HG02623 (cell line): ENCODE results near the gene STK25.
"Not testable (repeated sequence)": the region's sequence is repeated elsewhere in the genome, so short reads cannot be mapped to it uniquely, and the experiment has no call there.

Experiments
- ATAC-seq: cut with Tn5 transposase; IDR thresholded peaks from one replicate; pipeline ENCODE4 v1.9.1; 2021; ENCODE audit warnings: moderate library complexity; ENCODE audit not compliant: unreplicated experiment

The STK25 gene

GRCh38 chr2:241468476-241468781 lies 40.0 kb downstream of the STK25 start:
- no peak for ATAC-seq

- ATAC-seq: no peak
Measured at GRCh38 chr2:241467777-241468475, 40.5 kb downstream of the STK25 start.

DNA sequence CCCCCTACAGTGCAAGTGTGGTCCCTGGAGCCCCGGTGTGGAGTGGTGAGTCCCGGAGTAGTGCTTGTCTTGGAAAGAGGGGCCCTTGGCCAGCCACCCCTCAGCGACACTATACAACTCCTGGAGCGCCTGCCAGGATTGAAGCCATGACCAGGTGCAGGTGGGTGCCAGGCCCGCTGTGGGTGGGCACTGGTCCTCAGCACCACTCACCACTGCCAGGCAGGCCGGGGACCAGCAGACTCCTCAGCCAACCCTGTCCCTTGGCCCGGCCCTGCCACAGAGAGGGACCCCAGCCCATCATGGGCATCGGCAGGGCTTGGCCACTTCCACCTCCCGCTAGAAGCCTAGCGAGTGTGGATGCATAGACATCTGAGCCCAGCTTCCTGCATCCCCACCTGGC lies 42.2 kb downstream of the STK25 start:
- ATAC-seq: no peak

- no peak for ATAC-seq
Measured at GRCh38 chr2:241465543-241465942, 42.8 kb downstream of the STK25 start.

GRCh38 chr2:241463276-241464135 lies 44.9 kb downstream of the STK25 start:
- no peak for ATAC-seq

DNA sequence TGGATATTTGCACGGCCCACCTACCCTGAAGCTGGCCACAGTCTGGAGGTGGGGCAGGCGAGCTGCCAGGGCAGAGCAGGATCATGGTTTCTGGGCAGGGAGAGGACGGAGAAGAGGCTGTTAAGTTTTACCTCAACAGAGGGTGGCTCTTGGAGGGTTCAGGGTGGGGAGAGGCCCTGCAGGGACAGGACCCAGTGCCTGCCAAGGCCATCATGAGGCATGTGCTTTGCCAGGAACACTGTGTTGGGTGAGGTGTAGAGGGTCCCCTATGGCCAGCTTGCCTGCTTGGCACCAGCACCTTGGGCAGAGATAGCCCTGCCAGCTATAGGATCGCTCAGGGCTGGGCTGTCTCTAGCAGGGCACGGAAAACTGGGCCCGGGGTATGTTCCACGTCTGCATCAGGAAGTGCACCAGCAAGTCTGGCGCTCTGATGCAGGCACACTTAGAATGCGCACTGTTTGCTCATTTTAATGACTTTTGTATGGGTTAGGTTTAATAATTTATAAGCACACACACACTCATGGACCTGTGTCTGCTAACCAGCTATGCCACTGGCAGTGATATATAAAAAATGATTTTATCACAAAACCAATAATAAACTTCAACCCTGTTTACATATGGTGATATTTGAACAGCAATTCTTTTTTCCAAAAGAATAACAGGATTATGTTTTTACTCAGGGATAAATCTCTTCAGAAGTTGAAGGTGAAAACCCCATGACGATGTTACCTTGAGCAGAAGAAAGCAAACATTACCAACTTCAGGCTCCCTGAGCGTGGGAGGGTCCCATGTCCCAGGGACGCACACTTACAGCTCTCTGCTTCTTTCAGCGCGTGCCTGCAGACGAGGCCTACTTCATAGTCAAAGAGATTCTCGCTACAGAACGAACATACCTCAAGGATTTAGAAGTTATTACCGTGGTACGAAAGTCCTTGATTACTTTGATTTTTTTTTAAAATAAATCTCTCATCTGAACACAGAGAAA lies 46.4 kb downstream of the STK25 start:
- no peak for ATAC-seq

GRCh38 chr2:241460631-241461030 lies 47.8 kb downstream of the STK25 start:
- ATAC-seq: no peak

DNA sequence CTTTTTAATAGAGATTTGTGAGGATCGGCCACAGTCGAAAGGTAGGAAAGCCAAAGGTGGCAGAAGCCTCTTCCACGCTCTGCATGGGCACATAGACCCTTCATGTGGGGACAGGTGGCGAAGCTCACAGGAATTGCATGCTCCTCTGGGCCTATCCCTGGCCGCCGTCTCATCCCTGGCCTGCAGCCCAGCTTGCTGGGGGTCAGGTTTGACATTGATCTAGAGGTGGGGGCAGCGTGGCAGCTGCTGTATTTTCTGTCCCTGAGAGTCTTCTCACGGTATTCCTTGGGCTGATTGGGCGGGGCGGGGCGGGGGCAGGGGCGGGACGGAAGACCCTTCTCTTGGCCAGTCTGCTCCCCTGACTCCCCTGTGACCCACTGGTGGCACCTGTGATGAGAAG lies 48.9 kb downstream of the STK25 start:
- ATAC-seq: no peak

DNA sequence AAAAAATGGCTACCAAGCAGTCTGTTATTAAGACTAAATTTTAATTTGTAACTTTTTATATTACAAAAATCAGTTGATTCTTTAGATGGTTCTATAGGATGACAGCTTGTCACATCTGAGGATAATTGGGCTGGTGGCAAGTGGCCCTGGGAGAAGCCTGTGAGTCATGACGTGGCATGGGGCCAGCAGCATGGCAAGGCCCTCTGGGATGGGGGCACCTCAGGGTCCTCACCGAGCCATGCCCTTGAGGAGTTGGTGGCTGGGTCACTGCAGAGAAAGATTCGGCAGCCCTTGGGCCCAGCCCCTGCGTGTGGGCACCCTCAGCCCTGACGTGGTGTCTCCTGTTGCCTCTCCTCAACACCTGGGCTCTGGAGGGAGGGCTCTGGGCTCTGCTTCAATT lies 49.7 kb downstream of the STK25 start:
- no peak for ATAC-seq

DNA sequence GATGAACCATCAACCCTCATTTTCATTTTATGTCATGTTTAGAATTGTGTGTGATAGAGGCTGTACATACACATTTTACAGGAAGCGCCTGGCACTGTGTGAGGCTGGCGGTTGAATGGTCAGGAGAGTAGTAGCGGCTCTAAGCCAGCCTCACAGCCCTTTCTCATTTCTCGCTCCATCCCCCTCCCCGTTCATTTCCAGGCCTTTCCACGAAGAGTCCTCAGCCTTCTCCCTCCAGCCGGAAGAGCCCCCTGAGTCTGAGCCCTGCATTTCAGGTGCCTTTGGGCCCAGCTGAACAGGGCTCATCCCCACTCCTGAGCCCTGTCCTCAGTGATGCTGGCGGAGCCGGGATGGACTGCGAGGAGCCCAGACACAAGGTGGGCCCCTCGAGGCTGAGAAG lies 51.8 kb downstream of the STK25 start:
- ATAC-seq: no peak

DNA sequence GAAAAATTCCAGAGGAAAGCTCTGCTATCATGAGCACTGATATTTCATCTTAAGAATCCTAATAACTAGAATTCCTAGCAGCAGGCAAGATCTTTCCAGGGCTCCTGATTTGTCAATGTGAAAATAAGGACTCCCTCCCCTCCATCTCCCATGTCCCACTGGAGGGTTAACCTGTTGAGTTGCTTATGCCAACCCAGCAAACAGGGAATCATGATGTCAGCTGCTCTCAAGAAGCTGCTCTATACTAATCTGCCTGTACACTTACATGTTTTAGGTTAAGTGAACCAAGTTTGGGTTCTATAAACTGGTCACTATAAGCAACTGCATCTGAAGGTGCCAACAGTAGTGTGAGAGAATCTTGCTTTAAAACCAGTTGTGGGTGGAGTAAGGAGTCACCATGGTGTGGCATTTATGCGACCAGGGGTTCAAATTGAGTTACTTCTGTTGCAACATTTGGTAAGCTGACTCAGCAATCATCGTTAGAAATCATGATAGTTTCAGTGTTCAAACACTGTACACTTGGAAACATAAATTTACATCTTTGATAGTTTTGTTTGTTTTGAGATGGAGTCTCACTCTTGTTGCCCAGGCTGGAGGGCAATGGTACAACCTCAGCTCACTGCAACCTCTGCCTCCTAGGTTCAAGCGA lies 53.4 kb downstream of the STK25 start:
- no peak for ATAC-seq

- not testable (repeated sequence) for ATAC-seq
Measured at GRCh38 chr2:241453919-241454318, 54.5 kb downstream of the STK25 start.

GRCh38 chr2:241451840-241452506 lies 56.4 kb downstream of the STK25 start:
- ATAC-seq: no peak

DNA sequence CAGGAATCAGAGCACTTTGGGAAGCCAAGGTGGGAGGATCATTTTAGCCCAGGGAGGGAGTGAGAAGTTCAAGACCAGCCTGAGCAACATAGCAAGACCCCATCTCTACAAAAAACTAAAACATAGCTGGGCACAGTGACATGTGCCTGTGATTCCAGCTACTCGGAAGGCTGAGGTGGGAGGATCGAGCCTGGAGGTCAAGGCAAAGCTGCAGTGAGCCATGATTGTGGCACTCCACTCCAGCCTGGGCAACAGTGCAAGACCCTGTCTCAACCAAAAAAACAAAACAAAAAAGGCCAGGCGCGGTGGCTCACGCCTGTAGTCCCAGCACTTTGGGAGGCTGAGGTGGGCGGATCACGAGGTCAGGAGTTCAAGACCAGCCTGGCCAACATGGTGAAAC lies 58.3 kb downstream of the STK25 start:
- ATAC-seq: not testable (repeated sequence)

GRCh38 chr2:241445426-241445825 lies 63.0 kb downstream of the STK25 start:
- no peak for ATAC-seq

GRCh38 chr2:241443486-241444223 lies 64.7 kb downstream of the STK25 start:
- no peak for ATAC-seq
